ENCODE data around the gene DNAJC1. TPM values are rescaled to one million over a fixed set of nuclear protein-coding genes. Genes with fewer than 3 reads are reported as not detected.

Gene DNAJC1
- total RNA-seq, 1 experiment from 2014 or later, result 19.1 TPM

GRCh38 chr10:21926949-21927348 lies 76.6 kb downstream of the DNAJC1 start:
- Histone ChIP-seq H3F3A (ENCODE audit: insufficient read depth, low read depth) (peaks cover 16% of the 10 kb centered on the region), H3K9me2 (ENCODE audit: insufficient read depth) (no peaks in the 10 kb centered on the region), H3K4me1 (replicated peaks; ENCODE audit: insufficient read depth) (peaks cover 27% of the 10 kb centered on the region), H3K27me3 (ENCODE audit: insufficient read depth, low read depth) (no peaks in the 10 kb centered on the region), H3K27ac (peak overlapping the region; percentile 82), H3K79me2 (ENCODE audit: low read depth) (no peaks in the 10 kb centered on the region), H3K9me3 (ENCODE audit: insufficient read depth, low read depth) (no peaks in the 10 kb centered on the region), H3K4me3 (no peak overlapping the region), H3K36me3 (ENCODE audit: low read depth) (no peaks in the 10 kb centered on the region), H3K4me2 (peak overlapping the region; percentile 47), H4K20me1 (ENCODE audit: insufficient read depth) (no peaks in the 10 kb centered on the region), H2AFZ (no peak overlapping the region)
- peak; percentile 40 to 85 for DNase-seq
- BruUV-seq (replicated peaks), result no TSS peak
- CTCF ChIA-PET, result interaction anchor here (0.6 kb wide), 1 partner anchor 48 kb away, joined by 4 read pairs; no protein-coding TSS in a partner anchor
- intact Hi-C loops (cut with micrococcal nuclease; ENCODE audit: unreplicated experiment), result no loop called here
- POLR2A ChIA-PET (ENCODE audit: unreplicated experiment), result interaction anchor here (0.5 to 0.9 kb wide), 3 partner anchors 115 to 1135 kb away, joined by 5 to 28 read pairs (median 11); no protein-coding TSS in a partner anchor
- TF ChIP-seq EZH2 (IDR thresholded peaks at IDR 0.05; ENCODE audit: low read depth) (no peak), CTCF (conservative IDR thresholded peaks at IDR 0.05) (no peak)

DNA sequence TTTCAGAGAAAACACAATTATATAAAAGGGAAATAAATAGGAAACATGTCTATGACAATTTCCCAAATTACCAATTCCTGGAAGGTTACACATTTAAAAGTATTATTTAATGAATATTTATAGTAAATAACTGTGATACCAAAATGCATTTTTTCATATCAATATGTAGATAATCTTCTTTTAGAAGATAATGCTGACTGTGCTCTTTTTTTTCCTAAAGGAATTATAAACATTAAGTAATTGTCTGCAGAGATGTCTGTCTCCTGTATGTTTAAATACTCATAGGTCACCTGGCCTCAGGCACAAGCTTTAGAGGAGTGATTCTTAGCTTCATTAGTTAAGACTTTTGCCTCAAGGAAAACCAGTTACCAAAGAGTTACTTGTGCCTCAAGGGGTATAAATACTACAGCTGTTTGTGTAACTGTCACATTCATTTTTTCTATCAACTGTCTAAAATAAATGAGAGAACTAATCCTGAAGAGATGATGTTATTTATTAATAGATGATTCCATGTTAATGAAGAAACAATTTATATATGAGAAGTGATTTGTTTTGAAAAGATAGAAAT lies 77.1 kb downstream of the DNAJC1 start:
- no peaks in the 10 kb centered on the region for H4K20me1 ChIP-seq (ENCODE audit: insufficient read depth)
- H3K4me1 ChIP-seq (replicated peaks; ENCODE audit: insufficient read depth), result peaks cover 27% of the 10 kb centered on the region
- DNase-seq, result peak in 1 of 2 experiments; percentile 80
- ChIA-PET POLR2A (ENCODE audit: unreplicated experiment) (interaction anchor here (0.5 to 0.9 kb wide), 3 partner anchors 114 to 1134 kb away, joined by 5 to 28 read pairs (median 11); no protein-coding TSS in a partner anchor), CTCF (interaction anchor here (0.6 kb wide), 1 partner anchor 48 kb away, joined by 4 read pairs; no protein-coding TSS in a partner anchor)
- H3K9me2 ChIP-seq (ENCODE audit: insufficient read depth), result no peaks in the 10 kb centered on the region
- no peak for TF ChIP-seq CTCF (conservative IDR thresholded peaks at IDR 0.05)
- TF ChIP-seq EZH2 (IDR thresholded peaks at IDR 0.05; ENCODE audit: low read depth), result no peak
- peak overlapping the region; percentile 47 for H3K4me2 ChIP-seq
- H3K4me3 ChIP-seq, result no peak overlapping the region; the same call in 1 of the 2 replicates
- no peaks in the 10 kb centered on the region for H3K36me3 ChIP-seq (ENCODE audit: low read depth)
- peaks cover 16% of the 10 kb centered on the region for H3F3A ChIP-seq (ENCODE audit: insufficient read depth, low read depth)
- no peaks in the 10 kb centered on the region for H3K79me2 ChIP-seq (ENCODE audit: low read depth)
- intact Hi-C loops (cut with micrococcal nuclease; ENCODE audit: unreplicated experiment), result no loop called here
- no peaks in the 10 kb centered on the region for H3K27me3 ChIP-seq (ENCODE audit: insufficient read depth, low read depth)
- no peaks in the 10 kb centered on the region for H3K9me3 ChIP-seq (ENCODE audit: insufficient read depth, low read depth)
- H3K27ac ChIP-seq, result peak overlapping the region; percentile 82
- no peak overlapping the region for H2AFZ ChIP-seq
- BruUV-seq (replicated peaks), result no TSS peak

GRCh38 chr10:21925851-21926250 lies 77.7 kb downstream of the DNAJC1 start:
- no TSS peak for BruUV-seq (replicated peaks)

More at GRCh38 chr10:21925851-21926250, 77.7 kb downstream of the DNAJC1 start:
- TF ChIP-seq EZH2 (IDR thresholded peaks at IDR 0.05; ENCODE audit: low read depth) (no peak), CTCF (conservative IDR thresholded peaks at IDR 0.05) (no peak)
- Histone ChIP-seq H3K27me3 (ENCODE audit: insufficient read depth, low read depth) (no peaks in the 10 kb centered on the region), H3F3A (ENCODE audit: insufficient read depth, low read depth) (peaks cover 16% of the 10 kb centered on the region), H3K9me2 (ENCODE audit: insufficient read depth) (no peaks in the 10 kb centered on the region), H3K36me3 (ENCODE audit: low read depth) (no peaks in the 10 kb centered on the region), H3K79me2 (ENCODE audit: low read depth) (no peaks in the 10 kb centered on the region), H3K4me1 (replicated peaks; ENCODE audit: insufficient read depth) (peaks cover 27% of the 10 kb centered on the region), H3K9me3 (ENCODE audit: insufficient read depth, low read depth) (no peaks in the 10 kb centered on the region), H2AFZ (no peak overlapping the region), H3K4me3 (no peak overlapping the region), H4K20me1 (ENCODE audit: insufficient read depth) (no peaks in the 10 kb centered on the region), H3K4me2 (0 out of 2 replicates have a peak overlapping the region, but pooled peaks have one; percentile 47), H3K27ac (no peak overlapping the region)
- POLR2A ChIA-PET (ENCODE audit: unreplicated experiment), result no interaction called here
- no peak for DNase-seq
- CTCF ChIA-PET, result no interaction called here
- intact Hi-C loops (cut with micrococcal nuclease; ENCODE audit: unreplicated experiment), result no loop called here
